CD8-positive, alpha-beta memory T cell (primary cell): ENCODE results near the gene ZNF189. TPM values are rescaled to one million over a fixed set of nuclear protein-coding genes. Genes with fewer than 3 reads are reported as not detected.

Experiments
- CTCF ChIA-PET: fragments of 350-600 bp; sonication (Branson Sonifier 250); formaldehyde crosslinking; loops from one replicate; lab custom pipeline; 2021; ENCODE audit warnings: antibody characterized with exemption; lab: Charles Lee
- POLR2A ChIA-PET: fragments of 350-600 bp; sonication (Branson Sonifier 250); formaldehyde crosslinking; loops from one replicate; lab custom pipeline; 2021; ENCODE audit warnings: antibody characterized with exemption; lab: Charles Lee
- DNase-seq, 5 donors: peaks; one replicate each; pipeline versions ENCODE4 v3.0.0 to v3.0.0-alpha.2; 2020 to 2022; ENCODE audit warnings: mixed read lengths in 1 of 5
- H3K27ac ChIP-seq: one replicate; pipeline ENCODE4 v1.7.0; 2013; ENCODE audit warnings: low read depth, mild to moderate bottlenecking, low read length, moderate library complexity
- H3K27me3 ChIP-seq: 2 replicates; pipeline ENCODE4 v1.7.0; 2013; ENCODE audit warnings: low read length, mild to moderate bottlenecking; ENCODE audit not compliant: insufficient read depth, poor library complexity, severe bottlenecking
- H3K36me3 ChIP-seq: 2 replicates; pipeline ENCODE4 v1.7.0; 2013; ENCODE audit warnings: mild to moderate bottlenecking, low read length, moderate library complexity; ENCODE audit not compliant: insufficient read depth
- H3K4me1 ChIP-seq: 2 replicates; pipeline ENCODE4 v1.7.0; 2013; ENCODE audit warnings: mild to moderate bottlenecking, low read length, moderate library complexity; ENCODE audit not compliant: insufficient read depth
- H3K4me3 ChIP-seq: 2 replicates; pipeline ENCODE4 v1.7.0; 2013; ENCODE audit warnings: mild to moderate bottlenecking, low read length
- H3K9me3 ChIP-seq: 2 replicates; pipeline ENCODE4 v1.7.0; 2013; ENCODE audit warnings: mild to moderate bottlenecking, low read length
- H3K27ac Mint-ChIP-seq, 8 donors: one replicate each; pipeline ENCODE4 v1.8.0; 2020 to 2021; ENCODE audit warnings: mixed read lengths in 8 of 8, mild to moderate bottlenecking in 6 of 8, inconsistent platforms in 3 of 8, moderate library complexity in 3 of 8
- H3K27me3 Mint-ChIP-seq, 2 donors: one replicate each; pipeline ENCODE4 v1.8.0; 2020 to 2021; ENCODE audit warnings: mixed read lengths in 2 of 2, mild to moderate bottlenecking in 1 of 2, moderate library complexity in 1 of 2
- H3K36me3 Mint-ChIP-seq, 3 donors: one replicate each; pipeline ENCODE4 v1.8.0; 2020 to 2021; ENCODE audit warnings: mixed read lengths in 3 of 3, inconsistent platforms in 1 of 3, mild to moderate bottlenecking in 1 of 3
- H3K4me1 Mint-ChIP-seq, 3 donors: one replicate each; pipeline ENCODE4 v1.8.0; 2020 to 2021; ENCODE audit warnings: mixed read lengths in 3 of 3, inconsistent platforms in 1 of 3, mild to moderate bottlenecking in 1 of 3
- H3K4me3 Mint-ChIP-seq, 7 donors: one replicate each; pipeline ENCODE4 v1.8.0; 2020 to 2021; ENCODE audit warnings: mixed read lengths in 7 of 7, mild to moderate bottlenecking in 6 of 7, moderate library complexity in 4 of 7, inconsistent platforms in 2 of 7
- H3K9me3 Mint-ChIP-seq, 5 donors: one replicate each; pipeline ENCODE4 v1.8.0; 2020 to 2022; ENCODE audit warnings: mixed read lengths in 5 of 5, mild to moderate bottlenecking in 3 of 5, moderate library complexity in 2 of 5, inconsistent platforms in 1 of 5
- polyA plus RNA-seq: library from polyadenylated mRNA; unstranded; fragments of 300-500 nt; fragmentation: Illumina TruSeq; gene quantifications from one replicate; pipeline ENCODE4 v1.2.3, GENCODE V29; 2021
- total RNA-seq, 2 experiments: library from RNA; stranded (reverse); gene quantifications; one replicate each; pipeline ENCODE4 v1.2.3, GENCODE V29; 2021

The ZNF189 gene
- total and polyA plus RNA-seq, 3 experiments from 2014 or later, result 2.9 to 9.9 (median 9.7) TPM

DNA sequence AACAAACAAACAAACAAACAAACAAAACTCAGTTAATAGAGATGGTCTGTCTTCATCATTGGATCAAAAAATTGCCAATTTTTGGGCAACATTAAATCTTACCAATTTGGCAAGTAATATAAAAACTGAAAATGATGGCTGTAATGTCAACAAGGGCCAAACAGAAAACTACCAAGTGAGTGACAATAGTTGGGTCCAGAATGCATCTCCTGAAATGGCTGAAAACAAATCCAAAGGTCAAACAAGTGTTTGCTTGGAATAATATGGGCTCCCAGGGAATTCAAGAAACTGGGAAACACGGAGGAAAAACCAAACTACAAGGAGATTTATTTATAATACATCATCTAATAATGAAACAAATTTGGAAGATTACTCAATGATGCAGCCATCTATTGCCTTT lies 39.0 kb upstream of the ZNF189 start:
- CTCF ChIA-PET, result no interaction called here
- no peaks in the 10 kb centered on the region for H3K36me3 Mint-ChIP-seq

GRCh38 chr9:101360647-101361046 lies 38.0 kb upstream of the ZNF189 start:
- H3K27ac ChIP-seq, result no peak overlapping the region
- H3K27ac Mint-ChIP-seq, result no peak overlapping the region
- CTCF ChIA-PET, result no interaction called here
- peaks cover 0 to 3% (median 0%) of the 10 kb centered on the region in 5 donors for H3K9me3 Mint-ChIP-seq
- no peaks in the 10 kb centered on the region for H3K27me3 ChIP-seq
- no peak overlapping the region for H3K4me3 Mint-ChIP-seq
- H3K36me3 Mint-ChIP-seq, result no peaks in the 10 kb centered on the region
- POLR2A ChIA-PET, result no interaction called here
- no peaks in the 10 kb centered on the region for H3K4me1 ChIP-seq
- peaks cover 0 to 6% of the 10 kb centered on the region in 2 donors for H3K27me3 Mint-ChIP-seq
- DNase-seq, result no peak
- H3K4me3 ChIP-seq, result no peak overlapping the region
- no peaks in the 10 kb centered on the region for H3K9me3 ChIP-seq
- H3K36me3 ChIP-seq, result no peaks in the 10 kb centered on the region
- H3K4me1 Mint-ChIP-seq, result no peaks in the 10 kb centered on the region

More for the DNA sequence above, 39.0 kb upstream of the ZNF189 start:
- Histone ChIP-seq H3K9me3 (no peaks in the 10 kb centered on the region), H3K4me1 (no peaks in the 10 kb centered on the region), H3K27me3 (no peaks in the 10 kb centered on the region), H3K36me3 (no peaks in the 10 kb centered on the region), H3K27ac (no peak overlapping the region), H3K4me3 (no peak overlapping the region)
- Mint-ChIP-seq H3K27me3 (peaks cover 0 to 6% of the 10 kb centered on the region in 2 donors), H3K4me3 (no peak overlapping the region), H3K27ac (no peak overlapping the region), H3K4me1 (no peaks in the 10 kb centered on the region), H3K9me3 (peaks cover 0 to 3% (median 0%) of the 10 kb centered on the region in 5 donors)
- DNase-seq, result no peak
- POLR2A ChIA-PET, result no interaction called here

DNA sequence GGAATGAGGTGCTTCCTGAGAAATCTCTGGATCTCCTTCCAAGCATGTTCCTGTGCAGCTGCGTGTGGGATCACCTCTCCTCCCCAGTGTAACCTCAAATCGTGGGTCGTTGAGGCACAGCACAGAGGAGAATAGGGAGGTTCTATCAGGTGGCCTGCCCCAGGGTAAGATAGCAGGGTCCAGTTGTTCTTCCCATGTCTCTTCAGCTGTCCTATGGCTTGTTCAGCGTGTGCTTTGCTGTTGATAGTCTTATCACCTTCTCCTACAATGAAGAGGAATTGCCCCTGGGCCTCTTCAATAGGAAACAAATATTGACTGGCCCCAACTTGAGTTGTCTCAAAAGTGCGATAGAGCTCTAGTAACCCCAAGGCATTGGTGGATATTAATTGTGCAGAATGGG lies 36.2 kb upstream of the ZNF189 start:
- CTCF ChIA-PET, result no interaction called here
- no peaks in the 10 kb centered on the region for H3K9me3 ChIP-seq

GRCh38 chr9:101365181-101365580 lies 33.5 kb upstream of the ZNF189 start:
- Histone ChIP-seq H3K27ac (no peak overlapping the region), H3K27me3 (no peaks in the 10 kb centered on the region), H3K4me3 (no peak overlapping the region), H3K9me3 (no peaks in the 10 kb centered on the region), H3K4me1 (no peaks in the 10 kb centered on the region), H3K36me3 (no peaks in the 10 kb centered on the region)
- DNase-seq, result no peak
- H3K9me3 Mint-ChIP-seq, result no peaks in the 10 kb centered on the region
- no peaks in the 10 kb centered on the region for H3K4me1 Mint-ChIP-seq
- ChIA-PET CTCF (no interaction called here), POLR2A (no interaction called here)
- no peaks in the 10 kb centered on the region for H3K36me3 Mint-ChIP-seq
- no peak overlapping the region for H3K27ac Mint-ChIP-seq
- no peak overlapping the region for H3K4me3 Mint-ChIP-seq
- peaks cover 0 to 22% of the 10 kb centered on the region in 2 donors for H3K27me3 Mint-ChIP-seq

More for the DNA sequence above, 36.2 kb upstream of the ZNF189 start:
- no peaks in the 10 kb centered on the region for H3K4me1 Mint-ChIP-seq
- no peaks in the 10 kb centered on the region for H3K4me1 ChIP-seq
- peaks cover 0 to 18% of the 10 kb centered on the region in 2 donors for H3K27me3 Mint-ChIP-seq
- H3K4me3 Mint-ChIP-seq, result no peak overlapping the region
- no peak for DNase-seq
- H3K27ac ChIP-seq, result no peak overlapping the region
- peaks cover 0 to under 1% (median 0%) of the 10 kb centered on the region in 5 donors for H3K9me3 Mint-ChIP-seq
- no peaks in the 10 kb centered on the region for H3K36me3 ChIP-seq
- no peak overlapping the region for H3K27ac Mint-ChIP-seq
- H3K4me3 ChIP-seq, result no peak overlapping the region
- no peaks in the 10 kb centered on the region for H3K27me3 ChIP-seq
- no peaks in the 10 kb centered on the region for H3K36me3 Mint-ChIP-seq
- POLR2A ChIA-PET, result no interaction called here

DNA sequence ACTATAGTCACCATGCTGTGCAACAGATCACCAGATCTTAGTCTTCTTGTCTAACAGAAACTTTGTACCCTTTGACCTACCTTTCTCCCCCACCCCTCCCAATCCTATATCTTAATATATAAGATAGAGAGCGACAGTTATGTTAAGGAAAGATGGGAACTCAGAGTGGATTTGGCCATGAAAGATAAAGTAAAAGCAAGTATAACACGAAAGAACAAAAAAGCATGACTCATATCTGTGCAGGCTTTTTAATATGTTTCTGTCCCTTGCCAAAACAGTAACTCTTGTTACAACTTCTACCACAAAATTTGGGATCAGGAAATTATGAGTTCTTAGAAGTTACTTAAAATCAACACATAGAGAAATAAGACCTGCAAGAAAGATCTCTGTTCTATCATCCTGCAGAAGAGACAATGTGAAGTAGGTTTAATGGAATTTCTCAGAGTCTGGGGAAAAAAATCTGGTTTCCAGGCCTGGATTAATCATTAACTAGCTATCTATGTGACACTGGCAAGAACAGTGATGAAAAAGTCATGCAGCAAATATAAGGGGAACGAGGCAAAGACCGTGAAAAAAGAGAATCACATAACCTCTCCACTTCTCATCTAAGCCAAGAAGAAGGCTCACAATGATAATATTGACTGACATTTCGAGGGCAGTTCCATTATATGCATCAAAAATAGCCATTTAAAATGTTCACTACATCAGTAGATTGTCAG lies 32.5 kb upstream of the ZNF189 start:
- DNase-seq, result no peak
- POLR2A ChIA-PET, result no interaction called here
- no peak overlapping the region for H3K27ac Mint-ChIP-seq
- CTCF ChIA-PET, result no interaction called here
- Histone ChIP-seq H3K4me3 (no peak overlapping the region), H3K4me1 (no peaks in the 10 kb centered on the region), H3K9me3 (no peaks in the 10 kb centered on the region), H3K27ac (no peak overlapping the region), H3K27me3 (no peaks in the 10 kb centered on the region), H3K36me3 (no peaks in the 10 kb centered on the region)
- peaks cover 0 to 27% of the 10 kb centered on the region in 2 donors for H3K27me3 Mint-ChIP-seq
- no peaks in the 10 kb centered on the region for H3K9me3 Mint-ChIP-seq
- no peaks in the 10 kb centered on the region for H3K4me1 Mint-ChIP-seq
- no peak overlapping the region for H3K4me3 Mint-ChIP-seq
- no peaks in the 10 kb centered on the region for H3K36me3 Mint-ChIP-seq

DNA sequence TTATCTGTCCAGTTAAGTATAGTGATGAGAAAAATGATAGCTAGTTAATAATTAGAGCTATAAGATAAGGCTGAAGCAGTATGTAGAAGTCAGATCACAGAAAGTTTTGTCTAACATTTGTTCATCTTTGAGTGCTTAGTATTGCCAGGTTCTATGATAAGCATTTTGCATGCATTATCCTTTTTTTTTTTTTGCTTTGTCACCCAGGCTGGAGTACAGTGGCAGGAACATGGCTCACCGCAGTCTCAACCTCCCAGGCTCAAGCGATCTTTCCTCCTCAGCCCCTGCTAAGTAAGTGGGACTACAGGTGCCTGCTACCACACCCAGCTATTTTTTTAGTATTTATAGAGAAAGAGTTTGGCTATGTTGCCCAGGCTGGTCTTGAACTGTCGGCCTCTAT lies 31.3 kb upstream of the ZNF189 start:
- no peaks in the 10 kb centered on the region for H3K9me3 ChIP-seq
- Mint-ChIP-seq H3K4me1 (no peaks in the 10 kb centered on the region), H3K9me3 (peaks cover 0 to 2% (median 0%) of the 10 kb centered on the region in 5 donors), H3K27ac (no peak overlapping the region), H3K36me3 (no peaks in the 10 kb centered on the region), H3K27me3 (peaks cover 0 to 34% of the 10 kb centered on the region in 2 donors), H3K4me3 (no peak overlapping the region)
- POLR2A ChIA-PET, result no interaction called here
- no peak for DNase-seq
- no peaks in the 10 kb centered on the region for H3K27me3 ChIP-seq
- CTCF ChIA-PET, result no interaction called here
- no peaks in the 10 kb centered on the region for H3K4me1 ChIP-seq
- H3K4me3 ChIP-seq, result no peak overlapping the region
- H3K36me3 ChIP-seq, result no peaks in the 10 kb centered on the region
- no peak overlapping the region for H3K27ac ChIP-seq

DNA sequence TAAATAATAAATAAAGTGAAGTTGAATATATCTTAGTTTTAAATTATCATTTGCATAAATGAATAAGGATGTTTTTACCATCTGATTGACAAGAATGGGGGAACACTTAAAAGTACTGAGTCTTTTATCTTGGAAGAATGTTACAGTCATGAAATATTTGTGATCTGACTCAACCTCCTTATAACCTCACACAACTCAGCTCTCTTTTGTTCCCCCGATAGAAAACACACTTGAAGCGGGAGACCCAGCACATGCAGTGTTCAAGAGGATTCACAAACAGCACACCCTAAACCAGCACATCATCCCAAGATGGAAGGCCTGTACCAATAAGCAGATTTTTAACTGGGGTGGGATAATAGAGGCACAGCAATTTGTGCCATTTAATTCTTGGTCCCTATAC lies 29.4 kb upstream of the ZNF189 start:
- peak overlapping the region in 1 of 8 donors; percentile 69 for H3K27ac Mint-ChIP-seq
- peaks cover 0 to 2% (median 0%) of the 10 kb centered on the region in 5 donors for H3K9me3 Mint-ChIP-seq
- Histone ChIP-seq H3K9me3 (no peaks in the 10 kb centered on the region), H3K4me1 (no peaks in the 10 kb centered on the region), H3K27me3 (no peaks in the 10 kb centered on the region), H3K4me3 (no peak overlapping the region), H3K27ac (no peak overlapping the region), H3K36me3 (no peaks in the 10 kb centered on the region)
- H3K36me3 Mint-ChIP-seq, result no peaks in the 10 kb centered on the region
- POLR2A ChIA-PET, result no interaction called here
- peaks cover 0 to 29% of the 10 kb centered on the region in 2 donors for H3K27me3 Mint-ChIP-seq
- H3K4me3 Mint-ChIP-seq, result no peak overlapping the region
- no peak for DNase-seq
- CTCF ChIA-PET, result no interaction called here
- H3K4me1 Mint-ChIP-seq, result no peaks in the 10 kb centered on the region

DNA sequence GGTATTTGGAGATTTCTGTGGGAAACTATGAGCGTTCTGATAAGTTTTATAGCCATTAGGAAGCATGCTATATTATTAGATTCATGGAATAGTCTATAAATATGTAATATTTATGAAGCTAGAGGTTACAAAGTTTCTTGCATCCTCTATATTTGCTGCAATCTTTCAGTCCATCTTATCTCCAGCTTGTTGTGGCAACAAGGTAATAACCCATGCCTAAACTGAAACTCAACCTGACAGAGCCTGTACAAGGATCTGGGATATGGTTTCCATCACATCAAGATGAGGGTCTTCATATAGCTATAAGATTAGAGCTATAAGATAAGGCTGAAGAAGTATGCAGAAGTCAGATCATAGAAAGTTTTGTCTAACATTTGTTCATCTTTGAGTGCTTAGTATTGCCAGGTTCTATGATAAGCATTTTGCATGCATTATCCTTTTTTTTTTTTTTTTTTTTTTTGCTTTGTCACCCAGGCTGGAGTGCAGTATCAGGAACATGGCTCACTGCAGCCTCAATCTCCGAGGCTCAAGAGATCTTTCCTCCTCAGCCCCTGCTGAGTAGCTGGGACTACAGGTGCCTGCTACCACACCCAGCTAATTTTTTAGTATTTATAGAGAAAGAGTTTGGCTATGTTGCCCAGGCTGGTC lies 28.6 kb upstream of the ZNF189 start:
- Mint-ChIP-seq H3K36me3 (no peaks in the 10 kb centered on the region), H3K9me3 (peaks cover 0 to 2% (median 0%) of the 10 kb centered on the region in 5 donors), H3K27me3 (peaks cover 0 to 37% of the 10 kb centered on the region in 2 donors), H3K4me3 (no peak overlapping the region), H3K27ac (no peak overlapping the region), H3K4me1 (no peaks in the 10 kb centered on the region)
- POLR2A ChIA-PET, result no interaction called here
- Histone ChIP-seq H3K4me3 (no peak overlapping the region), H3K27ac (no peak overlapping the region), H3K27me3 (no peaks in the 10 kb centered on the region), H3K9me3 (no peaks in the 10 kb centered on the region), H3K4me1 (no peaks in the 10 kb centered on the region), H3K36me3 (no peaks in the 10 kb centered on the region)
- DNase-seq, result no peak
- CTCF ChIA-PET, result no interaction called here
